22Rv1 (cell line): ENCODE data around the gene DMD.

ENCODE experiments used
- H3K27ac ChIP-seq: fragments of 450-650 bp; 2 replicates; pipeline ENCODE4 v1.5.1; 2017
- ZFX ChIP-seq: fragments of 450-650 bp; IDR thresholded peaks from 2 replicates; pipeline ENCODE4 v1.6.1; 2017; ENCODE audit warnings: antibody characterized with exemption, borderline replicate concordance
- TF ChIP-seq, protein P1 (sequence below): fragments of 450-650 bp; IDR thresholded peaks from 2 replicates; pipeline ENCODE4 v1.5.1; 2017; ENCODE audit warnings: mild to moderate bottlenecking

DMD gene

DNA sequence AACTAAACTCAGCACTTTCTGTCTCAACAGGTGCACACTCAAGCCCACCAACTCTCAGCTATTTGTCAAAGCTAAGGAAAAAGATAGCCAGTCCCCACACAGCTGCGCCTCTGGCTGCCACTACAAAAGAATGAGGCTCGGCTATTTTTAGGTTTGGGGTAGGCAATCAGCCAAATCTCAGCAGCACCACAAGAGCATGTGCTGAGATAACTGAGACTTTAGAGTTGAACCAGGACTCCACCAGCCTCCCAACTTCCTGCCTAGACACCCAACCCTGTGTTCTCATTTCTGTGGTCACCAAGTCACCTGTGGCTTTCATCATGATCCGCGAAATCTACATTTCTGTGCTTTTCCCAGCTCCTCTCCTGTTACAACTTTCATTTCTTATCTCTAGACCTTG lies 28.0 kb downstream of the DMD start:
- TF ChIP-seq ZFX, result no peak
- TF ChIP-seq, protein P1, sequence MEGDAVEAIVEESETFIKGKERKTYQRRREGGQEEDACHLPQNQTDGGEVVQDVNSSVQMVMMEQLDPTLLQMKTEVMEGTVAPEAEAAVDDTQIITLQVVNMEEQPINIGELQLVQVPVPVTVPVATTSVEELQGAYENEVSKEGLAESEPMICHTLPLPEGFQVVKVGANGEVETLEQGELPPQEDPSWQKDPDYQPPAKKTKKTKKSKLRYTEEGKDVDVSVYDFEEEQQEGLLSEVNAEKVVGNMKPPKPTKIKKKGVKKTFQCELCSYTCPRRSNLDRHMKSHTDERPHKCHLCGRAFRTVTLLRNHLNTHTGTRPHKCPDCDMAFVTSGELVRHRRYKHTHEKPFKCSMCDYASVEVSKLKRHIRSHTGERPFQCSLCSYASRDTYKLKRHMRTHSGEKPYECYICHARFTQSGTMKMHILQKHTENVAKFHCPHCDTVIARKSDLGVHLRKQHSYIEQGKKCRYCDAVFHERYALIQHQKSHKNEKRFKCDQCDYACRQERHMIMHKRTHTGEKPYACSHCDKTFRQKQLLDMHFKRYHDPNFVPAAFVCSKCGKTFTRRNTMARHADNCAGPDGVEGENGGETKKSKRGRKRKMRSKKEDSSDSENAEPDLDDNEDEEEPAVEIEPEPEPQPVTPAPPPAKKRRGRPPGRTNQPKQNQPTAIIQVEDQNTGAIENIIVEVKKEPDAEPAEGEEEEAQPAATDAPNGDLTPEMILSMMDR, result no peak
- no peak overlapping the region for H3K27ac ChIP-seq

DNA sequence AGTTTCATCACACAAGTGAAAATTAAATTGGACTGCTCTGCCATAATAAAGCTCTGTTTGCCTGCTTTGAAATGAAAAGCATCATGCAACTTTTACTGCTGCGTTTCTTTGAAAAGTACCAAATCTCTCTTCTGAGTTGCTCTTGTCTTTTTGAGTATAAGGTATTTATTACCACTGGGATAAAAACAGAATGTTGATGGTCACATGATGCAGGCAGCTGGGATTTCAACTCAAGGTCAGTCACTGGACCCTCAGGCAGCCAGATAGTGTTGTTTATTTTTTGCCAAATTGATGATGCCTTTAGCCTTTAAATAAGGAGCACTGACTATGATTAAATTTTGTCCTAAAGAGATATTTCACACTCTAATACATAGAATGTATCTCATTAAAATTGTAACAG lies 32.7 kb downstream of the DMD start:
- no peak overlapping the region for H3K27ac ChIP-seq
- TF ChIP-seq, protein P1, result no peak
- no peak for TF ChIP-seq ZFX

DNA sequence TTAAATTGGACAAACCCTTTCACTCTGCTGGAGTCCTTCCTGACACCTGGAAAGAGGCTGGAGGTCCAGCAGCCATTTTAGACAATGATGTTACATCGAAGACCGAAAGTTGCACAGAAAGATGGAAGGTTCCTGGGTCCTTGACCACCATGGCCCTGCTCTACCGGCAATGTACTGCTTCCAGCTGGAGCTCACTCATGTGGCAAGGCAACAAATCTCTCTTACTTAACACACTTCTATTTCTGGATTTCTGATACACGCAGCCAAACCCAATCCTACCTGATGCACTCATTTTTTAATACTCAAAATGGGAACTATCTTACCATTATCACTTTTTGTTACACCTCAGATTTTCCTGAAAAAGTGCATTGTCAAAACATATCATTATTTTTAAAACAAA lies 33.1 kb downstream of the DMD start:
- no peak overlapping the region for H3K27ac ChIP-seq
- no peak for TF ChIP-seq ZFX
- TF ChIP-seq, protein P1, result no peak

DNA sequence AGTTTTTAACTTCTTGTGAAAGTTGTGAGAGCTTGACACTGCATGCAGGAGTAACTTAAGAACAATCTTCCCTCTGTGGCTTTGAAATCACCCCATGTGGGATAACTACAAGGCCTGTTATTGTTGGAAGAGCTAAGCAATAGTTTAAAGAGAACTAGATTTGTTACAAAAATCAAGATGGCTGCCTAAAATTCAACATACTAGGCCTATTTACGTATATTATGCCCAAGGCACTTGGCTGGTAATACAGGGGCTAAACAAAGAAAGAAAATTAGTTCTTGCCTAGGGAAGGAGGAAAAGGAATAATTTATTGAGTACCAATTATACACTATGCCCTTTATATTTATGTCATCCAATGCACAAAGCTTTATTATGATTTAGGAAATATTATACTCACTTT lies 36.1 kb downstream of the DMD start:
- TF ChIP-seq, protein P1, result no peak
- TF ChIP-seq ZFX, result no peak
- H3K27ac ChIP-seq, result no peak overlapping the region

DNA sequence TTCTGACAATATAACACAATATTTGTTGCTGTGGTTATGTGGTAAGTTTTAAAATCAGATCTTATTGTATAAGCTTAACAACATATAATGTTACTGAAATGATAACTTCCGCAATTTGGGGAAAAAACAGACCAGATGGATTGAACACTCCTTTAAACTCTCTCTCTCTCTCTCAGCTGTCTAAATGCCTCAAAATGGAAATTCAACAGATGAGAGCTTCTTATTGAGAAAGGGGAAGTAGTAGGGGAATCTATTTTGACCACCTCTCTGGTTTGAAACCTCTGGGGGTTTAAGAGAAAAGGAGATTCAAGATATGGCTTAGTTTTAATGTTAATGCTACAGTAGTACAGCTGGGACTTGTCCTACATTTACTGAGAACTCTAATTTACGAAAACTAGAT lies 40.3 kb downstream of the DMD start:
- no peak overlapping the region for H3K27ac ChIP-seq
- TF ChIP-seq, protein P1, result no peak
- TF ChIP-seq ZFX, result no peak

DNA sequence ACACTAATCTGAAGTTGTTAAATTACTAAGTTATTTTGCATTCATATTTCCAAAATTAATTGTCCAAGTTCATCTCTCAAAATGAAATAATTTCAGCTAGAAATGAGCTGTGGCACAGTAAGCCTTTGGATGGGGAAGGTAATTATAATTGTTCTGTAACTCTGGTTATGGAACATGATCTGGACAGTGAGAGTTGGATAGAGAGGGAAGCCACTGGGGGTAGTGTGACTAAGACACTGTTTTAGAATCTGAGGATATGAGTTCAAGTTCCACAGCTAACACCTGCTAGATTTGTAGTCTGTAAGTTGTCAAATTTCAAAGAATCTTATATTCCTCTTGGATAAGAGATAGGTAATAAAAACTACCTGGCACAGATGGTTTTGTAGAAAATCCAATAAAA lies 49.5 kb downstream of the DMD start:
- TF ChIP-seq ZFX, result no peak
- TF ChIP-seq, protein P1, result no peak

DNA sequence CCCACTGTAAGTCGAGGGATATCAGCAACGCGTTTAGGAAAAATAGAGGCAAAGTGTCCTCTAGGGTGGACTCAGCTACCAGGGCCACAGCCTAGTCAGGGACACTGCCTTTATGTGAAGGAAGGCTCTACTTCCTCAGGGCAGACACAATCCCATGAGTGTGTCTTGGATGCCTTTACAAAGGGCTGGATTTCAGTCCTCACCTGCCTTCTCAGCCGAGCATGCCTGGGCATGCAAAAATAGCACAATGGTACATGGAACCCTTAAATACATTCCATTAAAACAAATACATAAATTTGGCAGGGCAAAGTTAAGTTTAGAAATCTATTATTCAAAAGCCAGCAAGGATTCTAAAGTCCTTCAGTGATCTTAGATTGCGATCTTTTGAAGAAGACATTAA lies 51.1 kb downstream of the DMD start:
- no peak for TF ChIP-seq ZFX
- TF ChIP-seq, protein P1, result no peak
- no peak overlapping the region for H3K27ac ChIP-seq

More for the DNA sequence above, 49.5 kb downstream of the DMD start:
- no peak overlapping the region for H3K27ac ChIP-seq
